ENCODE data around the gene MINDY4B.

DNA sequence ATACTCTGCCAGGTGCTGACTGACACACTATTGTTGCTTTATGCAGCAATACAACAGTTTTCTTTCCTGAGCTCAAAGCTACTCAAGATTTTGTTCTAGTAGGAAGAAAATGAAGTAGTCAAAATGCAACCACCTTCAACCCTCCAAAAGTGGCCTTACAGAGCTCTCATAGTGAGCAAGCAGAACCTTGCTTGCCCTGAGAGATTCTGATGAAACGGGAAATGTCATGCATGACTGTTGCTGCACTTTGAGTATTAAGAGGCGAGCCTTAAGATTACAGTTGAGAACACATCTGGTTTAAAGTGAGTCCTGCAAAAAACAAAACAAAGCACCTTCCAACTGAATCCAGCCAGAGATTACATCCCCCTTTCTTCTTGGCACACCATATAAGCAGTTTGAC is 29.7 kb downstream of the MINDY4B start:
- TF ChIP-seq POLR2A (IDR thresholded peaks at IDR 0.05) (no peak), POLR2AphosphoS5 (IDR thresholded peaks at IDR 0.05) (no peak)
- TF ChIP-seq, protein P1, sequence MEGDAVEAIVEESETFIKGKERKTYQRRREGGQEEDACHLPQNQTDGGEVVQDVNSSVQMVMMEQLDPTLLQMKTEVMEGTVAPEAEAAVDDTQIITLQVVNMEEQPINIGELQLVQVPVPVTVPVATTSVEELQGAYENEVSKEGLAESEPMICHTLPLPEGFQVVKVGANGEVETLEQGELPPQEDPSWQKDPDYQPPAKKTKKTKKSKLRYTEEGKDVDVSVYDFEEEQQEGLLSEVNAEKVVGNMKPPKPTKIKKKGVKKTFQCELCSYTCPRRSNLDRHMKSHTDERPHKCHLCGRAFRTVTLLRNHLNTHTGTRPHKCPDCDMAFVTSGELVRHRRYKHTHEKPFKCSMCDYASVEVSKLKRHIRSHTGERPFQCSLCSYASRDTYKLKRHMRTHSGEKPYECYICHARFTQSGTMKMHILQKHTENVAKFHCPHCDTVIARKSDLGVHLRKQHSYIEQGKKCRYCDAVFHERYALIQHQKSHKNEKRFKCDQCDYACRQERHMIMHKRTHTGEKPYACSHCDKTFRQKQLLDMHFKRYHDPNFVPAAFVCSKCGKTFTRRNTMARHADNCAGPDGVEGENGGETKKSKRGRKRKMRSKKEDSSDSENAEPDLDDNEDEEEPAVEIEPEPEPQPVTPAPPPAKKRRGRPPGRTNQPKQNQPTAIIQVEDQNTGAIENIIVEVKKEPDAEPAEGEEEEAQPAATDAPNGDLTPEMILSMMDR (IDR thresholded peaks at IDR 0.05) = no peak

All from prostate gland (tissue), 2 donors.